Measurements from ENCODE around the gene CPA4. TPM values are rescaled to one million over a fixed set of nuclear protein-coding genes. Genes with fewer than 3 reads are reported as not detected.

Gene CPA4
- total and polyA plus RNA-seq, 8 donors, result 4.5 to 12.4 (median 6.4) TPM

DNA sequence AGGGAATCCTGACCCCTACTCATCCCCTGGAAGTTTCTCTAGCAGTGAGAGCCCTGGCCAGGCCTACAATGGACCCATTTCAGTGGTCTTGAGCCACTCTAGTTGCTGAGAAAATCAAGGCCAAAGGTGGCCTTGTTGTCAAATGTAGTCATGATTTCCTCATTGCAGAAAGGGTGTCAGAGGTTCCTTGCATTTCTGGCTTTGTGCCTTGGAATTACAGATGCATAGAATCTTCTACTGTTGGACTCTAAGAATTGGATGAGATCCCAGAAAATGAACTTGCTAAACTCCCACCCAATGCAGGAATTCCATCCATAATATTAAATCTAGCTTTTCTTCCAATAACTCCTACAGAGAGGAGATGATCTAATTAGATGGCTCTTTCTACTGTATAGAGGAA is 14.1 kb upstream of the CPA4 start:
- intact Hi-C loops (cut with DNase I), result loop anchor here in 1 of 3 donors (5.0 kb wide), 1 partner anchor 108 kb away; no protein-coding TSS in a partner anchor
- DNase-seq (peak in 1 of 6 donors; percentile 37), FAIRE-seq (no peak), ATAC-seq (peak in 3 of 4 donors; percentile 1 to 4 (median 3))
- H3K36me3 ChIP-seq, result peaks cover 0 to 44% (median 14%) of the 10 kb centered on the region in 3 donors
- H3K27me3 ChIP-seq, result no peaks in the 10 kb centered on the region
- H3K27ac ChIP-seq, result peak overlapping the region in 2 of 4 donors; percentile 63 to 71
- no peak overlapping the region for H3K4me3 ChIP-seq
- no peaks in the 10 kb centered on the region for H3K9me3 ChIP-seq
- peaks cover 26 to 54% (median 28%) of the 10 kb centered on the region in 3 donors for H3K4me1 ChIP-seq
- TF ChIP-seq, protein P1, sequence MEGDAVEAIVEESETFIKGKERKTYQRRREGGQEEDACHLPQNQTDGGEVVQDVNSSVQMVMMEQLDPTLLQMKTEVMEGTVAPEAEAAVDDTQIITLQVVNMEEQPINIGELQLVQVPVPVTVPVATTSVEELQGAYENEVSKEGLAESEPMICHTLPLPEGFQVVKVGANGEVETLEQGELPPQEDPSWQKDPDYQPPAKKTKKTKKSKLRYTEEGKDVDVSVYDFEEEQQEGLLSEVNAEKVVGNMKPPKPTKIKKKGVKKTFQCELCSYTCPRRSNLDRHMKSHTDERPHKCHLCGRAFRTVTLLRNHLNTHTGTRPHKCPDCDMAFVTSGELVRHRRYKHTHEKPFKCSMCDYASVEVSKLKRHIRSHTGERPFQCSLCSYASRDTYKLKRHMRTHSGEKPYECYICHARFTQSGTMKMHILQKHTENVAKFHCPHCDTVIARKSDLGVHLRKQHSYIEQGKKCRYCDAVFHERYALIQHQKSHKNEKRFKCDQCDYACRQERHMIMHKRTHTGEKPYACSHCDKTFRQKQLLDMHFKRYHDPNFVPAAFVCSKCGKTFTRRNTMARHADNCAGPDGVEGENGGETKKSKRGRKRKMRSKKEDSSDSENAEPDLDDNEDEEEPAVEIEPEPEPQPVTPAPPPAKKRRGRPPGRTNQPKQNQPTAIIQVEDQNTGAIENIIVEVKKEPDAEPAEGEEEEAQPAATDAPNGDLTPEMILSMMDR (IDR thresholded peaks at IDR 0.05), result no peak

GRCh38 chr7:130279286-130279685 is 13.7 kb upstream of the CPA4 start:
- Histone ChIP-seq H3K27ac (peak overlapping the region in 2 of 4 donors; percentile 67 to 71), H3K4me3 (peak overlapping the region in 1 of 4 donors; percentile 4), H3K36me3 (peaks cover 0 to 45% (median 14%) of the 10 kb centered on the region in 3 donors), H3K27me3 (no peaks in the 10 kb centered on the region), H3K4me1 (peaks cover 23 to 49% (median 28%) of the 10 kb centered on the region in 3 donors), H3K9me3 (no peaks in the 10 kb centered on the region)
- TF ChIP-seq, protein P1 (IDR thresholded peaks at IDR 0.05), result no peak
- intact Hi-C loops (cut with DNase I), result loop anchor here in 1 of 3 donors (5.0 kb wide), 1 partner anchor 108 kb away; no protein-coding TSS in a partner anchor
- FAIRE-seq (no peak), DNase-seq (peak in 1 of 6 donors; percentile 58), ATAC-seq (peak in 2 of 4 donors; percentile 2 to 4)
- WGBS, 2 donors, result 33 to 35% methylated on average over 2 of the region's 2 CpGs

DNA sequence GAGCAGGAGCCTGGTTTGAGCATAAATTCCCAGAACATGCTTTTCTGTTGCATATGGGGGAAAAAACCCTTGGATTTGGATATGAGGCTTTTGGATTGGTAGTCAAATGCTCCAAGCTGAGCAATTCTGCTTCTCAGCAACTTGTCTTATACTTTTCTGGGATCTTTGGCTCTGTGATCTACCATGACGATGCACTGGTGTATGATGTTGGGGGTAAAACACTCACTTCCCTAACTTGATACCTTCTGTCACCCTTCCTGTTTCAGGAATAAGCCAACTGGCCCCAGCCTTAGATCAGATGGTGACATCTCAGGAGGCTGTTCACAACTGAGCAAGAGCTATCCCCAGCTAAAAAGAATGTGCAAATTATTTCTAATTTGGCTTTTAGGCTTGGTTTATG is 13.1 kb upstream of the CPA4 start:
- 44 to 46% methylated on average over 1 of the region's 1 CpG for WGBS, 2 donors

GRCh38 chr7:130281260-130281659 is 11.7 kb upstream of the CPA4 start:
- no peaks in the 10 kb centered on the region for H3K27me3 ChIP-seq
- no peak for FAIRE-seq
- peak in 1 of 6 donors; percentile 59 for DNase-seq
- H3K4me3 ChIP-seq, result no peak overlapping the region
- intact Hi-C loops (cut with DNase I), result no loop called here
- H3K4me1 ChIP-seq, result peaks cover 5 to 43% (median 22%) of the 10 kb centered on the region in 3 donors
- H3K27ac ChIP-seq, result peak overlapping the region in 2 of 4 donors; percentile 67 to 71
- 39 to 50% methylated on average over 1 of the region's 1 CpG for WGBS, 2 donors
- TF ChIP-seq, protein P1 (IDR thresholded peaks at IDR 0.05), result no peak
- peak; percentile 0 to 4 (median 3) for ATAC-seq
- no peaks in the 10 kb centered on the region for H3K9me3 ChIP-seq
- peaks cover 0 to 45% (median 4%) of the 10 kb centered on the region in 3 donors for H3K36me3 ChIP-seq

More for the DNA sequence above, 13.1 kb upstream of the CPA4 start:
- DNase-seq (no peak), ATAC-seq (no peak), FAIRE-seq (no peak)
- TF ChIP-seq, protein P1 (IDR thresholded peaks at IDR 0.05), result no peak
- peak overlapping the region in 3 of 4 donors; percentile 9 to 71 (median 67) for H3K27ac ChIP-seq
- no peaks in the 10 kb centered on the region for H3K27me3 ChIP-seq
- intact Hi-C loops (cut with DNase I), result loop anchor here in 1 of 3 donors (5.0 kb wide), 1 partner anchor 107 kb away; no protein-coding TSS in a partner anchor
- peaks cover 17 to 47% (median 24%) of the 10 kb centered on the region in 3 donors for H3K4me1 ChIP-seq
- H3K36me3 ChIP-seq, result peaks cover 0 to 45% (median 11%) of the 10 kb centered on the region in 3 donors
- peak overlapping the region in 1 of 4 donors; percentile 4 for H3K4me3 ChIP-seq
- no peaks in the 10 kb centered on the region for H3K9me3 ChIP-seq

GRCh38 chr7:130286881-130287280 is 6.1 kb upstream of the CPA4 start:
- H3K36me3 ChIP-seq, result peaks cover 0 to 21% (median 4%) of the 10 kb centered on the region in 3 donors
- peaks cover 0 to 15% (median 0%) of the 10 kb centered on the region in 3 donors for H3K4me1 ChIP-seq
- FAIRE-seq (no peak), DNase-seq (peak in 4 of 6 donors; percentile 55 to 71 (median 63)), ATAC-seq (peak; percentile 1 to 10 (median 6))
- no peak overlapping the region for H3K4me3 ChIP-seq
- 35 to 43% methylated on average over 1 of the region's 1 CpG for WGBS, 2 donors
- peak overlapping the region in 2 of 4 donors; percentile 53 to 78 for H3K27ac ChIP-seq
- no peaks in the 10 kb centered on the region for H3K9me3 ChIP-seq
- no peaks in the 10 kb centered on the region for H3K27me3 ChIP-seq
- TF ChIP-seq, protein P1 (IDR thresholded peaks at IDR 0.05), result no peak
- intact Hi-C loops (cut with DNase I), result loop anchor here in 1 of 3 donors (5.0 kb wide), 1 partner anchor 95 kb away; the partner anchor contains the start of gene CPA1

Measured in pancreas (tissue), 10 donors.